GM12891 (cell line): Measurements from ENCODE around the gene SNTA1.

ENCODE experiments used
- POLR2A ChIP-seq: IDR thresholded peaks from 2 replicates; pipeline ENCODE4 v1.6.1; 2011; ENCODE audit warnings: low read depth, low read length, control low read depth
- POLR2AphosphoS5 ChIP-seq: IDR thresholded peaks from 2 replicates; pipeline ENCODE4 v1.6.1; 2011; ENCODE audit warnings: low read depth, low read length, control low read depth
- TAF1 ChIP-seq: IDR thresholded peaks from 2 replicates; pipeline ENCODE4 v1.6.1; 2011; ENCODE audit warnings: low read depth, low read length, control low read depth

DNA sequence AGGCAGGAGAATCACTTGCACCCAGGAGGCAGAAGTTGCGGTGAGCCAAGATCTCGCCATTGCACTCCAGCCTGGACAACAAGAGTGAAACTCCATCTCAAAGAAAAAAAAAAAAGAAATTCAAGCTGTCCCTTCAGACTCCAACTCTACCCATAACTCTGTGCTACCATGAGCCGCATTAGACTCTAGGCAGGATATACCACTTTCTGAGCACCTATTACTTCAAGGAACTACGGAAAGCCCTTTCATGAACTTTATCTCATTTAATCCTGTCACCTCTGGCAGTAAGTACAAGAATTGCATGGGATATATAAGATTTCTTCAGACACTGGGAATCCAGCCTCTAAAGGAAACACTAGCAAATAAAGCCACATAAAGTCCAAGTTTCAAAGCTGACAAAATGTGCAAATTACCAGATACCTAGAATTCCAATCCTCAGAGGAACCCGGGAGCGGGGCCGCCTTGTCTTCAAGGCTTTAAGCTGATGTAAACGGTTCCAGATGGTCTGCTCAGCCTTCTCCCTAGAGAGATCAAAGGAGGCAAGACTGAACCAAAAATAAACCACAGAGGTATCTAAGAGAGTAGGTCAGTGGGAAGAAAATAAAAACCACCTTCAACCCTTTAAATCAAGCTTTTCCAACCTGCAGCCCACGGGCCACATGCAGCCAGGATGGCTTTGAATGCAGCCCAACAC, 51.7 kb downstream of the SNTA1 start:
- TF ChIP-seq POLR2AphosphoS5 (no peak), POLR2A (no peak), TAF1 (no peak)
